Thoracic aorta (tissue), 2 donors: ENCODE results near the gene CMTM8. TPM values are rescaled to one million over a fixed set of nuclear protein-coding genes. Genes with fewer than 3 reads are reported as not detected.
A peak's percentile ranks its signal among the peaks of the same experiment; 100 is the strongest.
"Not testable (repeated sequence)": the region's sequence is repeated elsewhere in the genome, so short reads cannot be mapped to it uniquely, and the experiment has no call there.

Experiments
- ATAC-seq: fragments of 150-250 bp; one replicate; pipeline ENCODE4 v1.8.0; 2017; ENCODE audit warnings: low read depth; ENCODE audit not compliant: insufficient number of reproducible peaks, low FRiP score
- DNase-seq: peaks from one replicate; pipeline ENCODE4 v3.0.0-alpha.2; 2020; ENCODE audit warnings: low spot score
- H3K27ac ChIP-seq, 2 donors: fragments of 200-600 bp; sonication (generic); 1 replicate in 1 of 2; 2 replicates in 1 of 2; pipeline ENCODE4 v1.5.1; 2016; ENCODE audit warnings: mild to moderate bottlenecking in 2 of 2, moderate library complexity in 2 of 2
- H3K27me3 ChIP-seq: fragments of 200-600 bp; sonication (generic); replicated peaks from 2 replicates; pipeline ENCODE4 v1.6.0; 2016; ENCODE audit warnings: mild to moderate bottlenecking; ENCODE audit not compliant: insufficient read depth
- H3K36me3 ChIP-seq: fragments of 200-600 bp; sonication (generic); one replicate; pipeline ENCODE4 v1.5.1; 2016
- H3K4me1 ChIP-seq, 2 donors: fragments of 200-600 bp; sonication (generic); 1 replicate in 1 of 2; 2 replicates in 1 of 2; pipeline versions ENCODE4 v1.5.1 to v1.6.0; 2016; ENCODE audit warnings: low read depth in 2 of 2, mild to moderate bottlenecking in 1 of 2; ENCODE audit not compliant: control insufficient read depth in 1 of 2
- H3K4me3 ChIP-seq: fragments of 200-600 bp; sonication (generic); 2 replicates; pipeline ENCODE4 v1.5.1; 2016; ENCODE audit warnings: mild to moderate bottlenecking
- H3K9me3 ChIP-seq: fragments of 200-600 bp; sonication (generic); 2 replicates; pipeline ENCODE4 v1.5.1; 2016
- CTCF ChIP-seq: fragments of 200-600 bp; sonication (generic); IDR thresholded peaks from one replicate; pipeline ENCODE4 v1.5.1; 2019; ENCODE audit warnings: antibody characterized with exemption
- total RNA-seq, 2 donors: library from RNA; depleted of rRNA; stranded (reverse); fragments of >200 nt; gene quantifications; one replicate each; pipeline versions ENCODE4 v1.1.0 to v1.2.3, GENCODE V29; 2016

The CMTM8 gene
- 1 to 10 TPM in 1 of 2 donors, not detected in 1; 2.8 TPM for total RNA-seq

GRCh38 chr3:32238453-32239306, at the start of gene CMTM8:
Gene CMTM8, plus strand, starts transcription at chr3:32238680. Its CDS starts 293 bp downstream, at chr3:32238973.
- Histone ChIP-seq H3K9me3 (peaks cover 9% of the 10 kb centered on the region), H3K36me3 (no peaks in the 10 kb centered on the region), H3K4me3 (peak within 1 kb of the TSS; percentile 85), H3K4me1 (peaks cover 0 to 7% of the 10 kb centered on the region in 2 donors), H3K27ac (peak within 1 kb of the TSS in 1 of 2 donors; percentile 5), H3K27me3 (no peaks in the 10 kb centered on the region)
- no peak for ATAC-seq
- no peak for DNase-seq
- no peak for TF ChIP-seq CTCF

- no peak for ATAC-seq
- Histone ChIP-seq H3K9me3 (no peaks in the 10 kb centered on the region), H3K4me1 (no peaks in the 10 kb centered on the region), H3K36me3 (no peaks in the 10 kb centered on the region), H3K27me3 (no peaks in the 10 kb centered on the region), H3K4me3 (no peak overlapping the region), H3K27ac (no peak overlapping the region)
- TF ChIP-seq CTCF: no peak
- DNase-seq: no peak
These were observed 48.8 kb upstream of the CMTM8 start for GRCh38 chr3:32189693-32190092.

- H3K36me3 ChIP-seq, H3K4me1 ChIP-seq, H3K27me3 ChIP-seq, H3K4me3 ChIP-seq, ATAC-seq, H3K9me3 ChIP-seq, H3K27ac ChIP-seq, DNase-seq: not testable (repeated sequence)
These were observed 47.9 kb upstream of the CMTM8 start for GRCh38 chr3:32190556-32190955.

- Histone ChIP-seq H3K27me3 (no peaks in the 10 kb centered on the region), H3K4me3 (no peak overlapping the region), H3K27ac (no peak overlapping the region), H3K4me1 (no peaks in the 10 kb centered on the region), H3K36me3 (no peaks in the 10 kb centered on the region), H3K9me3 (no peaks in the 10 kb centered on the region)
- DNase-seq: no peak
- no peak for TF ChIP-seq CTCF
- no peak for ATAC-seq
These were observed 45.4 kb upstream of the CMTM8 start for GRCh38 chr3:32193101-32193500.

- no peaks in the 10 kb centered on the region for H3K4me1 ChIP-seq
- DNase-seq: no peak
- ATAC-seq: no peak
- H3K36me3 ChIP-seq: no peaks in the 10 kb centered on the region
- H3K4me3 ChIP-seq: no peak overlapping the region
- H3K27me3 ChIP-seq: no peaks in the 10 kb centered on the region
- no peak overlapping the region for H3K27ac ChIP-seq
- no peak for TF ChIP-seq CTCF
- H3K9me3 ChIP-seq: no peaks in the 10 kb centered on the region
These were observed 43.8 kb upstream of the CMTM8 start for GRCh38 chr3:32194653-32195052.
